Dermis blood vessel endothelial cell (primary cell): Measurements from ENCODE around the gene LGR6. TPM values are rescaled to one million over a fixed set of nuclear protein-coding genes. Genes with fewer than 3 reads are reported as not detected.
A peak's percentile ranks its signal among the peaks of the same experiment; 100 is the strongest.
"Not testable (repeated sequence)": the region's sequence is repeated elsewhere in the genome, so short reads cannot be mapped to it uniquely, and the experiment has no call there.

Source experiments
- DNase-seq: peaks from one replicate; pipeline ENCODE4 v3.0.0; 2010
- total RNA-seq: library from RNA; depleted of rRNA; stranded (reverse); fragments of >200 nt; gene quantifications from 2 replicates; pipeline ENCODE4 v1.2.3, GENCODE V29; 2014

LGR6 gene
- total RNA-seq: not detected in 2 replicates

GRCh38 chr1:202193614-202194327, at the start of gene LGR6:
LGR6 (plus strand) TSS chr1:202193799; CDS start chr1:202193990, 191 bp downstream.
- peak; percentile 19 for DNase-seq

- DNase-seq: peak; percentile 57
Observed at GRCh38 chr1:202144402-202145067, 49.1 kb upstream of the LGR6 start, which contains the start of gene ARL8A. ARL8A (minus strand) TSS chr1:202144737; CDS start chr1:202144572, 165 bp downstream.

- peak; percentile 30 for DNase-seq
Observed at GRCh38 chr1:202145068-202145743, 48.4 kb upstream of the LGR6 start.

- DNase-seq: not testable (repeated sequence)
Observed at GRCh38 chr1:202145744-202146140, 47.9 kb upstream of the LGR6 start.

GRCh38 chr1:202146279-202146678, 47.3 kb upstream of the LGR6 start:
- DNase-seq: no peak

GRCh38 chr1:202146993-202147392, 46.6 kb upstream of the LGR6 start:
- DNase-seq: no peak

GRCh38 chr1:202148391-202148790, 45.2 kb upstream of the LGR6 start:
- no peak for DNase-seq

GRCh38 chr1:202149566-202149965, 44.0 kb upstream of the LGR6 start:
- no peak for DNase-seq

- no peak for DNase-seq
Observed at GRCh38 chr1:202150187-202150586, 43.4 kb upstream of the LGR6 start.

- no peak for DNase-seq
Observed at GRCh38 chr1:202150602-202151001, 43.0 kb upstream of the LGR6 start.

- no peak for DNase-seq
Observed at GRCh38 chr1:202151045-202151444, 42.6 kb upstream of the LGR6 start.

GRCh38 chr1:202152399-202152798, 41.2 kb upstream of the LGR6 start:
- DNase-seq: no peak

- no peak for DNase-seq
Observed at GRCh38 chr1:202153284-202153683, 40.3 kb upstream of the LGR6 start.

- no peak for DNase-seq
Observed at GRCh38 chr1:202154148-202154765, 39.3 kb upstream of the LGR6 start.

- peak; percentile 75 for DNase-seq
Observed at GRCh38 chr1:202154766-202155477, 38.7 kb upstream of the LGR6 start.

GRCh38 chr1:202155478-202156021, 38.0 kb upstream of the LGR6 start:
- peak; percentile 71 for DNase-seq

- DNase-seq: no peak
Observed at GRCh38 chr1:202156590-202156989, 37.0 kb upstream of the LGR6 start.

GRCh38 chr1:202157945-202158344, 35.7 kb upstream of the LGR6 start:
- no peak for DNase-seq

- no peak for DNase-seq
Observed at GRCh38 chr1:202158810-202159533, 34.6 kb upstream of the LGR6 start.

- DNase-seq: peak; percentile 44
Observed at GRCh38 chr1:202159534-202160371, 33.8 kb upstream of the LGR6 start.
